Fibroblast of skin of back (primary cell): ENCODE data around the gene SEMA5B.

Source experiments
- DNase-seq: peaks from one replicate; pipeline ENCODE4 v3.0.0-alpha.2; 2013

The SEMA5B gene

GRCh38 chr3:122890077-122890719, 137.4 kb downstream of the SEMA5B start:
- DNase-seq = peak; percentile 49

- DNase-seq = no peak
Observed at GRCh38 chr3:122886946-122887345, 140.6 kb downstream of the SEMA5B start.

GRCh38 chr3:122886251-122886650, 141.3 kb downstream of the SEMA5B start:
- DNase-seq = no peak

- no peak for DNase-seq
Observed at GRCh38 chr3:122882361-122882947, 145.1 kb downstream of the SEMA5B start.

GRCh38 chr3:122880624-122881023, 146.9 kb downstream of the SEMA5B start:
- no peak for DNase-seq

- no peak for DNase-seq
Observed at GRCh38 chr3:122880173-122880572, 147.4 kb downstream of the SEMA5B start.

- no peak for DNase-seq
Observed at GRCh38 chr3:122875547-122876127, 151.9 kb downstream of the SEMA5B start.

GRCh38 chr3:122873741-122874515, 153.6 kb downstream of the SEMA5B start:
- DNase-seq = no peak

GRCh38 chr3:122868322-122868721, 159.2 kb downstream of the SEMA5B start:
- DNase-seq = no peak

GRCh38 chr3:122864498-122864897, 163.1 kb downstream of the SEMA5B start:
- DNase-seq = peak; percentile 24

GRCh38 chr3:122862381-122862780, 165.2 kb downstream of the SEMA5B start:
- no peak for DNase-seq
